Panc1 (cell line): ENCODE data around the gene RING1. TPM values are rescaled to one million over a fixed set of nuclear protein-coding genes. Genes with fewer than 3 reads are reported as not detected.

Source experiments
- ATAC-seq: fragments of 200-7000 bp; cut with Tn5 transposase; 2 replicates; pipeline ENCODE4 v1.9.1; 2020; ENCODE audit warnings: mild to moderate bottlenecking, moderate library complexity
- BruUV-seq: library from RNA; stranded (reverse); fragments of 400-500 nt; replicated peaks from 2 replicates; lab custom pipeline; 2021; lab: Mats Ljungman, UMichigan
- CTCF ChIA-PET: fragments of 300-600 bp; sonication (Branson Sonifier 250); formaldehyde crosslinking; loops from one replicate; lab custom pipeline; 2022; ENCODE audit warnings: antibody characterized with exemption; lab: Charles Lee
- POLR2A ChIA-PET: fragments of 300-600 bp; sonication (Branson Sonifier 250); formaldehyde crosslinking; loops from one replicate; lab custom pipeline; 2022; ENCODE audit warnings: antibody characterized with exemption; lab: Charles Lee
- DNase-seq: peaks from one replicate; pipeline ENCODE4 v3.0.0-alpha.2; 2010; ENCODE audit warnings: low read depth, low spot score
- H3K27ac ChIP-seq: 2 replicates; pipeline ENCODE4 v1.5.1; 2011; ENCODE audit warnings: mild to moderate bottlenecking, low read length, inconsistent platforms
- H3K27me3 ChIP-seq: fragments of 200-500 bp; sonication (Bioruptor generic); 2 replicates; pipeline ENCODE4 v1.6.0; 2014; ENCODE audit warnings: low read length, inconsistent platforms; ENCODE audit not compliant: control insufficient read depth, insufficient read depth
- H3K36me3 ChIP-seq: fragments of 200-500 bp; sonication (Bioruptor generic); 2 replicates; pipeline ENCODE4 v1.5.1; 2014; ENCODE audit warnings: inconsistent platforms, mild to moderate bottlenecking, low read length, moderate library complexity; ENCODE audit not compliant: control insufficient read depth, insufficient read depth
- H3K4me1 ChIP-seq: 2 replicates; pipeline ENCODE4 v1.5.1; 2011; ENCODE audit warnings: inconsistent platforms, mild to moderate bottlenecking, low read length, moderate library complexity; ENCODE audit not compliant: control insufficient read depth, insufficient read depth
- H3K4me3 ChIP-seq, 2 experiments: 2 replicates each; pipeline ENCODE4 v1.5.1; 2011 to 2012; ENCODE audit warnings: low read depth in 2 of 2, low read length in 2 of 2, mild to moderate bottlenecking in 2 of 2, inconsistent platforms in 1 of 2, moderate library complexity in 1 of 2
- H3K9me3 ChIP-seq: fragments of 200-500 bp; sonication (Bioruptor generic); 2 replicates; pipeline ENCODE4 v1.5.1; 2014; ENCODE audit warnings: low read depth, mild to moderate bottlenecking, inconsistent platforms, low read length, moderate library complexity; ENCODE audit not compliant: control insufficient read depth, insufficient read depth
- CTCF ChIP-seq: fragments of 450-650 bp; IDR thresholded peaks from 2 replicates; pipeline ENCODE4 v1.5.1; 2017; ENCODE audit warnings: mild to moderate bottlenecking
- POLR2AphosphoS5 ChIP-seq: IDR thresholded peaks from 2 replicates; pipeline ENCODE4 v1.6.1; 2012; ENCODE audit warnings: mild to moderate bottlenecking, low read depth, low read length, moderate library complexity
- SIN3A ChIP-seq: IDR thresholded peaks from 2 replicates; pipeline ENCODE4 v1.6.1; 2012; ENCODE audit warnings: low read depth, mild to moderate bottlenecking, low read length, moderate library complexity, borderline replicate concordance; ENCODE audit not compliant: insufficient read depth
- TCF7L2 ChIP-seq: IDR thresholded peaks from 2 replicates; pipeline ENCODE4 v1.6.1; 2011; ENCODE audit warnings: mild to moderate bottlenecking, low read depth, low read length, inconsistent platforms
- in situ Hi-C: cut with HindIII; loops from 2 replicates; pipeline ENCODE4 v1.10.0; 2016; ENCODE audit warnings: low sequenced_read_pairs, low pct_unique_long_range_greater_than_20kb
- intact Hi-C: fragments of 100-400 bp; cut with micrococcal nuclease; formaldehyde crosslinking; loops from one replicate; pipeline ENCODE4 v1.10.0; 2022; ENCODE audit not compliant: unreplicated experiment
- total RNA-seq: library from RNA; stranded (reverse); gene quantifications from one replicate; pipeline ENCODE4 v1.2.1, GENCODE V29; 2021; ENCODE audit not compliant: unreplicated experiment
- TF ChIP-seq, protein P1 (sequence below), 2 experiments: IDR thresholded peaks; 2 replicates each; pipeline ENCODE4 v1.6.1; 2011 to 2012; ENCODE audit warnings: low read depth in 2 of 2, control low read depth in 1 of 2, low read length in 1 of 2, mild to moderate bottlenecking in 1 of 2, moderate library complexity in 1 of 2; ENCODE audit not compliant: insufficient read depth in 1 of 2

RING1 gene
- total RNA-seq, 1 experiment from 2014 or later = 33.7 TPM

GRCh38 chr6:33215271-33216116 is 7.2 kb downstream of the RING1 start:
- ATAC-seq (no peak), DNase-seq (no peak)
- BruUV-seq = no TSS peak
- no peak for TF ChIP-seq POLR2AphosphoS5
- no peak for TF ChIP-seq TCF7L2
- TF ChIP-seq, protein P1, sequence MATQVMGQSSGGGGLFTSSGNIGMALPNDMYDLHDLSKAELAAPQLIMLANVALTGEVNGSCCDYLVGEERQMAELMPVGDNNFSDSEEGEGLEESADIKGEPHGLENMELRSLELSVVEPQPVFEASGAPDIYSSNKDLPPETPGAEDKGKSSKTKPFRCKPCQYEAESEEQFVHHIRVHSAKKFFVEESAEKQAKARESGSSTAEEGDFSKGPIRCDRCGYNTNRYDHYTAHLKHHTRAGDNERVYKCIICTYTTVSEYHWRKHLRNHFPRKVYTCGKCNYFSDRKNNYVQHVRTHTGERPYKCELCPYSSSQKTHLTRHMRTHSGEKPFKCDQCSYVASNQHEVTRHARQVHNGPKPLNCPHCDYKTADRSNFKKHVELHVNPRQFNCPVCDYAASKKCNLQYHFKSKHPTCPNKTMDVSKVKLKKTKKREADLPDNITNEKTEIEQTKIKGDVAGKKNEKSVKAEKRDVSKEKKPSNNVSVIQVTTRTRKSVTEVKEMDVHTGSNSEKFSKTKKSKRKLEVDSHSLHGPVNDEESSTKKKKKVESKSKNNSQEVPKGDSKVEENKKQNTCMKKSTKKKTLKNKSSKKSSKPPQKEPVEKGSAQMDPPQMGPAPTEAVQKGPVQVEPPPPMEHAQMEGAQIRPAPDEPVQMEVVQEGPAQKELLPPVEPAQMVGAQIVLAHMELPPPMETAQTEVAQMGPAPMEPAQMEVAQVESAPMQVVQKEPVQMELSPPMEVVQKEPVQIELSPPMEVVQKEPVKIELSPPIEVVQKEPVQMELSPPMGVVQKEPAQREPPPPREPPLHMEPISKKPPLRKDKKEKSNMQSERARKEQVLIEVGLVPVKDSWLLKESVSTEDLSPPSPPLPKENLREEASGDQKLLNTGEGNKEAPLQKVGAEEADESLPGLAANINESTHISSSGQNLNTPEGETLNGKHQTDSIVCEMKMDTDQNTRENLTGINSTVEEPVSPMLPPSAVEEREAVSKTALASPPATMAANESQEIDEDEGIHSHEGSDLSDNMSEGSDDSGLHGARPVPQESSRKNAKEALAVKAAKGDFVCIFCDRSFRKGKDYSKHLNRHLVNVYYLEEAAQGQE (IDR thresholded peaks at IDR 0.05; ENCODE audit: insufficient read depth in 1 of 2, low read depth in 2 of 2, low read length in 1 of 2) = no peak
- no peak for TF ChIP-seq SIN3A
- TF ChIP-seq CTCF = no peak
- Histone ChIP-seq H3K27ac (no peak overlapping the region), H3K9me3 (no peaks in the 10 kb centered on the region), H3K36me3 (no peaks in the 10 kb centered on the region), H3K27me3 (no peaks in the 10 kb centered on the region), H3K4me3 (no peak overlapping the region), H3K4me1 (peaks cover 10% of the 10 kb centered on the region)
- CTCF ChIA-PET = no interaction called here
- intact Hi-C loops (no loop called here), in situ Hi-C loops (no loop called here)
- POLR2A ChIA-PET = interaction anchor here (0.9 kb wide), 1 partner anchor 12 kb away, joined by 3 read pairs; no protein-coding TSS in a partner anchor

DNA sequence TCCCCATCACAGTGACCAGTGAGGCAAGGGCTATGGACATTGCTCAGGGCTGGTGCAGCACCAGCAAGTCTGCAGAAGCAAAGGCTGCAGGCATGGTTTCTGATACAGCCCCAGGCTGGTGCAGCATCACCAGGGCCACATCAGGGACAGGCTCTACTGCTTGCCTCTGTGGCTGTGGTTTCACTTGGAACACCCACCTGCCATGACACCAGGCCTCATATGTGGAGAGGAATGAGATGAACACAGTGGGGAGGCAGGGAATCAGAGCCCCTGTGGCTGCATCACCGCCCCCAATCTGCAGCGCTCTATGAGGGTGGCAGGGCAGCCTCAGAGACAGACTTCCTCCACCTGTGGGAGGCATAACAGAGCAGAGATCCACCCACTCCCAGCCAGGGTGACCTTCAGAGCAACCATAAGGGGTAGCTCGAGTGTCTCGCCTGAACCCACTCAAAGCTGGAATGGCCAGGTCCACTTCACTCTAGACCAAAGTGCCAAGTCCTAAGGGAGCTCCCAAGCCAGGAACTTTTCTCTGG is 7.9 kb downstream of the RING1 start:
- Histone ChIP-seq H3K27me3 (no peaks in the 10 kb centered on the region), H3K27ac (no peak overlapping the region), H3K9me3 (no peaks in the 10 kb centered on the region), H3K4me3 (no peak overlapping the region), H3K36me3 (no peaks in the 10 kb centered on the region), H3K4me1 (peaks cover 10% of the 10 kb centered on the region)
- in situ Hi-C loops (no loop called here), intact Hi-C loops (no loop called here)
- TF ChIP-seq CTCF = no peak
- TF ChIP-seq POLR2AphosphoS5 = no peak
- TF ChIP-seq SIN3A = no peak
- no peak for TF ChIP-seq TCF7L2
- TF ChIP-seq, protein P1 (IDR thresholded peaks at IDR 0.05; ENCODE audit: insufficient read depth in 1 of 2, low read depth in 2 of 2, low read length in 1 of 2) = no peak
- POLR2A ChIA-PET = no interaction called here
- CTCF ChIA-PET = no interaction called here
- no peak for DNase-seq
- no TSS peak for BruUV-seq
- no peak for ATAC-seq
